Activated CD4-positive, alpha-beta T cell treated with anti-CD3 and anti-CD28 coated beads, Interleukin-2, amount 50 U/mL, for 24 hours (primary cell): ENCODE data around the gene STK25.
"Not testable (repeated sequence)": the region's sequence is repeated elsewhere in the genome, so short reads cannot be mapped to it uniquely, and the experiment has no call there.

Source experiments
- DNase-seq, 2 donors: peaks; one replicate each; pipeline ENCODE4 v3.0.0-alpha.2; 2020; ENCODE audit warnings: low read depth in 1 of 2, low spot score in 1 of 2

STK25 gene

DNA sequence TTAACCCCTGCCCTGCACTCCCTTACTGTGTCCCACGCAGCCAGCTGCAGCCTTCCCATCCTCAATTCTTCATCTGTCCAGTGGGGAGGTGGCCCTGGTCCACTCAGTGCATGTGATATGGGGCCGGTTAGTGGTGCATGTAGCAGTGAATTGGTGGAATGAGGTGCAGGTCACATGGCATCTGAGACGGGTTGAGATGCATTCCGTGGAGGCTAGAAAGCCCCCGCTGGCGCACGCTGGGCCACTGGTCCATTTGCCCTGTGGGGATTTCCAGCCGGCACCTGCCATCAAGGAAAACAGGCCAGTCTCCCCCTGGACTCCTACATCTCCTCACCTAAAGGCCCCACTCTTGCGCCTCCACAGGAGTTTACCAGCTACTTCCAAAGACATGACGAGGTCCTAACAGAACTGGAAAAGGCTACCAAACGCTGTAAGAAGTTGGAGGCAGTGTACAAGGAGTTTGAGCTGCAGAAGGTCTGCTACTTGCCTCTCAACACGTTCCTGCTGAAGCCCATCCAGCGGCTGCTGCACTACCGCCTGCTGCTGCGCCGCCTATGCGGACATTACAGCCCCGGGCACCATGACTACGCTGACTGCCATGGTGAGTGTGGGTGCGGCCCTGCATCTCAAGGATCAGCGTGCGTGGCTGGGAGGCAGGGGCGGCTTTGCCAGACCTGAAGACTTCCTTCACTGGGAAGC lies 40.5 kb downstream of the STK25 start:
- no peak for DNase-seq

DNA sequence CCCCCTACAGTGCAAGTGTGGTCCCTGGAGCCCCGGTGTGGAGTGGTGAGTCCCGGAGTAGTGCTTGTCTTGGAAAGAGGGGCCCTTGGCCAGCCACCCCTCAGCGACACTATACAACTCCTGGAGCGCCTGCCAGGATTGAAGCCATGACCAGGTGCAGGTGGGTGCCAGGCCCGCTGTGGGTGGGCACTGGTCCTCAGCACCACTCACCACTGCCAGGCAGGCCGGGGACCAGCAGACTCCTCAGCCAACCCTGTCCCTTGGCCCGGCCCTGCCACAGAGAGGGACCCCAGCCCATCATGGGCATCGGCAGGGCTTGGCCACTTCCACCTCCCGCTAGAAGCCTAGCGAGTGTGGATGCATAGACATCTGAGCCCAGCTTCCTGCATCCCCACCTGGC lies 42.2 kb downstream of the STK25 start:
- no peak for DNase-seq

DNA sequence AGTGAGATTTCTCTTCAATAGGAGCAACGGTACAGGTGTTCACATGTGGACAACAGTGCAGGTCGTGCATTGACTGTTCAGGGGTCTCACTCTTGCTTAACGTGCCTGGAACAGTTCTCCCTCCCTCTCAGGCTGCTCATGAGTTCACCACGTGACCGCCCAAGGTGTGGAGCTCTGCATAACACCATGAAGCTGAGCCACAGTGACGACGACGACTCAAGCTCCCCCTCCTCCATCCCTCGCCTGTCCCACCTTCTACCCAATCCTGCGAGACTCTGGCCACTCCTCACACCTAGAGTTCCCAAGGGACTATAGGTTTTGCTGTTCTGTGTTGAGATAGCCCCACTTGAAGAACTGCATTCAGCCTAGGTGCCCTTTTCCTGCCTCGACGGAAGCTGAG lies 42.8 kb downstream of the STK25 start:
- no peak for DNase-seq

DNA sequence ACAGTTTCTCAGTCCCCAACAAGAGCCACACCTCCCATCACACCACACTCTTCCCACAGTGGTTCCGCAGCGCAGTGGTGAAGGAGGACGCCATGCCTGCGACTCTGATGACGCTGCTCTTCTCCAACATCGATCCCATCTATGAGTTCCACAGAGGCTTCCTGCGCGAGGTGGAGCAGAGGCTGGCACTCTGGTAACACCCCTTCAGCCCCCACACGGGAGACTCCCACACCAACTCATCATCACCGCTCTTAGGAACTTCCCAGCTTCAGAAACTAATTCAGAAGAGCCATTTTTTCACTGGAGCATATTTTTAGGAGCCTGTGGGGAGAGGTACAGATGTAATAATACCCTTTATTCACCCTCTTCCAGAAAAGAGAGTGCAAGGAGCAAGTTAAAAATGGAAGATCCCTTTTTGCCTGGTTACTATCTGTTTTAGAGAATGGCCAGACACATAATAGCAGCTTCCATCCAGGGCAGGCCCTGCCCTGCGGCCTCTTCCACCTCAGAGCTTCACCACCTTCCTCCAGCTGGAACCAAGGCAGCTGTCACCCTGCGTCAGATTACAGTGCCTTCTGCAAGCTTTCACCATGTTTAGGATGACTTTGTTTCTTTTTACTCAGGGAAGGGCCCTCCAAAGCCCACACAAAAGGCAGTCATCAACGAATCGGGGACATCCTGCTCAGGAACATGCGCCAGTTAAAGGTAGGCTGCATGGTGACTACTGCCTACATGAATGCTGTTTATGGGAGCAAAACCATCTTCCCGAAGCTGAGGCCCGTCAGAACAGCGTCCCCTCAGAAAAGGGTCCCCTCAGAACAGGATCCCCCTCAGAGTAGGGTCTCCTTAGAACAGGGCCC lies 44.9 kb downstream of the STK25 start:
- DNase-seq: no peak

DNA sequence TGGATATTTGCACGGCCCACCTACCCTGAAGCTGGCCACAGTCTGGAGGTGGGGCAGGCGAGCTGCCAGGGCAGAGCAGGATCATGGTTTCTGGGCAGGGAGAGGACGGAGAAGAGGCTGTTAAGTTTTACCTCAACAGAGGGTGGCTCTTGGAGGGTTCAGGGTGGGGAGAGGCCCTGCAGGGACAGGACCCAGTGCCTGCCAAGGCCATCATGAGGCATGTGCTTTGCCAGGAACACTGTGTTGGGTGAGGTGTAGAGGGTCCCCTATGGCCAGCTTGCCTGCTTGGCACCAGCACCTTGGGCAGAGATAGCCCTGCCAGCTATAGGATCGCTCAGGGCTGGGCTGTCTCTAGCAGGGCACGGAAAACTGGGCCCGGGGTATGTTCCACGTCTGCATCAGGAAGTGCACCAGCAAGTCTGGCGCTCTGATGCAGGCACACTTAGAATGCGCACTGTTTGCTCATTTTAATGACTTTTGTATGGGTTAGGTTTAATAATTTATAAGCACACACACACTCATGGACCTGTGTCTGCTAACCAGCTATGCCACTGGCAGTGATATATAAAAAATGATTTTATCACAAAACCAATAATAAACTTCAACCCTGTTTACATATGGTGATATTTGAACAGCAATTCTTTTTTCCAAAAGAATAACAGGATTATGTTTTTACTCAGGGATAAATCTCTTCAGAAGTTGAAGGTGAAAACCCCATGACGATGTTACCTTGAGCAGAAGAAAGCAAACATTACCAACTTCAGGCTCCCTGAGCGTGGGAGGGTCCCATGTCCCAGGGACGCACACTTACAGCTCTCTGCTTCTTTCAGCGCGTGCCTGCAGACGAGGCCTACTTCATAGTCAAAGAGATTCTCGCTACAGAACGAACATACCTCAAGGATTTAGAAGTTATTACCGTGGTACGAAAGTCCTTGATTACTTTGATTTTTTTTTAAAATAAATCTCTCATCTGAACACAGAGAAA lies 46.4 kb downstream of the STK25 start:
- no peak for DNase-seq

DNA sequence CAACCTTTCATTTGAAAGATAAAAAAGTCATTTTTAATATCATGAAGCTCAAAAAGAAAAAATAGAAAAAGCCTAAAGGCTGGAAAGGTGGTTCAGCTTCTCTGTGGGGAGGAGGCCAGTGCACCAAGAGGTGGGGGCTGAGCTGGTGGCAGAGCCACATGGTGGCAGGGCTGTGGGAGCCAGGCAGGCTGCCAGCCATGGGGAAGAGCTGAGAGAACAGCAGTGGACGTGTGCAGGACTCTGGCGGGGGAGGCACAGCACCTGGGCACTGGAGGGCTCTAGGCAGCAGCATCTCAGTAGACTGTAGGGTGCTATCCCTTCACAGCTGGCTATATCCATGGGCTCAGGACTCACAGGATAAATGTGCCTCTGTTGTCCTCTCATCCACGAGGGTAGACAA lies 47.8 kb downstream of the STK25 start:
- DNase-seq: no peak

DNA sequence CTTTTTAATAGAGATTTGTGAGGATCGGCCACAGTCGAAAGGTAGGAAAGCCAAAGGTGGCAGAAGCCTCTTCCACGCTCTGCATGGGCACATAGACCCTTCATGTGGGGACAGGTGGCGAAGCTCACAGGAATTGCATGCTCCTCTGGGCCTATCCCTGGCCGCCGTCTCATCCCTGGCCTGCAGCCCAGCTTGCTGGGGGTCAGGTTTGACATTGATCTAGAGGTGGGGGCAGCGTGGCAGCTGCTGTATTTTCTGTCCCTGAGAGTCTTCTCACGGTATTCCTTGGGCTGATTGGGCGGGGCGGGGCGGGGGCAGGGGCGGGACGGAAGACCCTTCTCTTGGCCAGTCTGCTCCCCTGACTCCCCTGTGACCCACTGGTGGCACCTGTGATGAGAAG lies 48.9 kb downstream of the STK25 start:
- no peak for DNase-seq

DNA sequence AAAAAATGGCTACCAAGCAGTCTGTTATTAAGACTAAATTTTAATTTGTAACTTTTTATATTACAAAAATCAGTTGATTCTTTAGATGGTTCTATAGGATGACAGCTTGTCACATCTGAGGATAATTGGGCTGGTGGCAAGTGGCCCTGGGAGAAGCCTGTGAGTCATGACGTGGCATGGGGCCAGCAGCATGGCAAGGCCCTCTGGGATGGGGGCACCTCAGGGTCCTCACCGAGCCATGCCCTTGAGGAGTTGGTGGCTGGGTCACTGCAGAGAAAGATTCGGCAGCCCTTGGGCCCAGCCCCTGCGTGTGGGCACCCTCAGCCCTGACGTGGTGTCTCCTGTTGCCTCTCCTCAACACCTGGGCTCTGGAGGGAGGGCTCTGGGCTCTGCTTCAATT lies 49.7 kb downstream of the STK25 start:
- no peak for DNase-seq

DNA sequence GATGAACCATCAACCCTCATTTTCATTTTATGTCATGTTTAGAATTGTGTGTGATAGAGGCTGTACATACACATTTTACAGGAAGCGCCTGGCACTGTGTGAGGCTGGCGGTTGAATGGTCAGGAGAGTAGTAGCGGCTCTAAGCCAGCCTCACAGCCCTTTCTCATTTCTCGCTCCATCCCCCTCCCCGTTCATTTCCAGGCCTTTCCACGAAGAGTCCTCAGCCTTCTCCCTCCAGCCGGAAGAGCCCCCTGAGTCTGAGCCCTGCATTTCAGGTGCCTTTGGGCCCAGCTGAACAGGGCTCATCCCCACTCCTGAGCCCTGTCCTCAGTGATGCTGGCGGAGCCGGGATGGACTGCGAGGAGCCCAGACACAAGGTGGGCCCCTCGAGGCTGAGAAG lies 51.8 kb downstream of the STK25 start:
- no peak for DNase-seq

DNA sequence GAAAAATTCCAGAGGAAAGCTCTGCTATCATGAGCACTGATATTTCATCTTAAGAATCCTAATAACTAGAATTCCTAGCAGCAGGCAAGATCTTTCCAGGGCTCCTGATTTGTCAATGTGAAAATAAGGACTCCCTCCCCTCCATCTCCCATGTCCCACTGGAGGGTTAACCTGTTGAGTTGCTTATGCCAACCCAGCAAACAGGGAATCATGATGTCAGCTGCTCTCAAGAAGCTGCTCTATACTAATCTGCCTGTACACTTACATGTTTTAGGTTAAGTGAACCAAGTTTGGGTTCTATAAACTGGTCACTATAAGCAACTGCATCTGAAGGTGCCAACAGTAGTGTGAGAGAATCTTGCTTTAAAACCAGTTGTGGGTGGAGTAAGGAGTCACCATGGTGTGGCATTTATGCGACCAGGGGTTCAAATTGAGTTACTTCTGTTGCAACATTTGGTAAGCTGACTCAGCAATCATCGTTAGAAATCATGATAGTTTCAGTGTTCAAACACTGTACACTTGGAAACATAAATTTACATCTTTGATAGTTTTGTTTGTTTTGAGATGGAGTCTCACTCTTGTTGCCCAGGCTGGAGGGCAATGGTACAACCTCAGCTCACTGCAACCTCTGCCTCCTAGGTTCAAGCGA lies 53.4 kb downstream of the STK25 start:
- DNase-seq: no peak

DNA sequence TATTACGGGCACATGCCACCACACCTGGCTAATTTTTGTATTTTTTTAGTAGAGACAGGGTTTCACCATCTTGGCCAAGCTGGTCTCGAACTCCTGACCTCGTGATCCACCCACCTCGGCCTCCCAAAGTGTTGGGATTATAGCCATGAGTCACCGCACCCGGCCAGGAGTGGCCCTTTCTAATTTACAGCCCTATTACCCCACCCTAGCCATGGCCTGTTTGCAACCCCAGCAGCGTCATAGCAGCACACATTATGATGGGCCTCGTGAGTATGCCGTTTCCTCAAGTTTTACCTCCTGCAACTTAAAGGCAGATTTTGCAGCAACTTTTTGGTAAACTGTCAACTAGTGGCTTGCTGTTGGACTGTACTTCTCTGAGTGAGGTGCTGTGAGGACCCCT lies 54.5 kb downstream of the STK25 start:
- not testable (repeated sequence) for DNase-seq

DNA sequence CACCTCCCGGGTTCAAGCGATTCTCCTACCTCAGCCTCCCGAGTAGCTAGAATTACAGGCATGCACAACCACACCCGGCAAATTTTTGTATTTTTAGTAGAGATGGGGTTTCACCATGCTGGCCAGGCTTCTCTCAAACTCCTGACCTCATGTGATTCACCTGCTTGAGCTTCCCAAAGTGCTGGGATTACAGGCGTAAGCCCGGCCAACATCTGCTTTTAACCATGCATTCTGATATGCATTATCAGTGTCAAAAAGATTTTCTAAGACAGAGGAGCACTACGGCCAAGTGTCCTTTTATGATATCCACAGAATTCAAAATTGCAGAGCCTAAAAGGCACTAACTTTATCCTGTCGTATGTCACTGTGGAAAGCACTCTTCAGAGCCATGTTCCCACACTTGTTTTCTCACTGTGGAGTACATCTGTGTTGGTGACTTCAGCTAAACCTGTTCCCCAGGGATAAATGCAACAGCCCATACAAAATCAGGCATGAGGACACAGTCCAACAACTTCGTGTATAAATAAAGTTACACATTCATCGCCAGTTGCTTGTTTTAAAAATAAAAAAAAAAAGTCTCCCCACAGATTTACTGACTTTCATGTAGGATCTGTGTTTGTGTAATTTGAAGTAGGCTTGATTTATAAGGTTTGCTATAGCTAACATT lies 56.4 kb downstream of the STK25 start:
- no peak for DNase-seq

DNA sequence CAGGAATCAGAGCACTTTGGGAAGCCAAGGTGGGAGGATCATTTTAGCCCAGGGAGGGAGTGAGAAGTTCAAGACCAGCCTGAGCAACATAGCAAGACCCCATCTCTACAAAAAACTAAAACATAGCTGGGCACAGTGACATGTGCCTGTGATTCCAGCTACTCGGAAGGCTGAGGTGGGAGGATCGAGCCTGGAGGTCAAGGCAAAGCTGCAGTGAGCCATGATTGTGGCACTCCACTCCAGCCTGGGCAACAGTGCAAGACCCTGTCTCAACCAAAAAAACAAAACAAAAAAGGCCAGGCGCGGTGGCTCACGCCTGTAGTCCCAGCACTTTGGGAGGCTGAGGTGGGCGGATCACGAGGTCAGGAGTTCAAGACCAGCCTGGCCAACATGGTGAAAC lies 58.3 kb downstream of the STK25 start:
- not testable (repeated sequence) for DNase-seq

DNA sequence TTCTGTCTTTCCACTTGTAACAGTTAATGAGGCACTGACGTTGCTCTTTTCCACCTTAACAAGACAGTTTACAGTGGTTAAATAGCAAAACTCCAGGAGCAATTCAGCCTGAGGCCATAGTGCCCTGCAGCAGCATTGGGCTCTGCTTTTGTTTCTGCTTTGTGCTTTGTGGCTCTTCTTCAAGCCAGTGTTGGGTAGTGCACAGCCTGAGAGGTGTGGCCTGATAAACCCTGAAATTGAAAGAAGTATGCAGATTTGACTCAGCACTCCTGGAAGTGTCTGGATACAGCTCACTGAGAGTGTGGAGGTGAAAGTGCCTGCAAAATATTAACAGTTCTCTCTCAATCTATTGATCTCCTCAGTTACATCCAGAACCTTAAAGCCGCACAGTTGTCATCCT lies 63.0 kb downstream of the STK25 start:
- no peak for DNase-seq

DNA sequence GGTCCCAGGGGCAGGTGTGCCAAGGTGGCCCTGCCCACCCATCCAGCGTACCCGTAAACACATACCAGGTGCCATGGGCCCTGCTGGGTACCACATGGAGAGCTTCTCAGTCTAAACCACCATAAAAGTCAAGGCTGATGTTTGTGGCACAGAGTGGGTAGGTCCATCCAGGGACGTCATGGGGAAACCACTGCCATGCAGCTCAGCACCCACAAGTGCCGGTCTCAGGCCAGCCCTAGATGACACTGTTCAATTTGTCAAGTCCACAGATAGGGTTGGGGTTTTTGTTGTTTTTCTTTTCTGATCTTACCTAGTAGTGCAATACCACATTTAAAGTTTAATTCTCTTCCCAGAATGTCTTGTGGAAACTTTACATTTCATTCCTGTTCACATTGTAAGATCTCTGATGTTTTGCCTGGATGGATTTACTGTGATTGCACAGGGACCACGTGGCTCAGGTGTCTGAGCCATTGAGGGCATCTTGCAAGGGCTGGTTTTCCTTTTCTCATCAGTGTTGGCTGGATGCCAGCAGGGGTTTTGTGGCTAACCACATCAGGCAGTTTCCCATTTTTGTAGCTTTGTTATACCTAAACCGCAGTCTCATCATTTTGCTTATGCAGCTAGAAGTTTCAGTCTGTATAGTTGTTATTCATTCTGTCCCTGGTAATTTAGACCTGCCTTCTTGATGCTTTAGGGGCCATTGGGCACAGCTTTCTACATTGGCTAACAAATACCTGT lies 64.7 kb downstream of the STK25 start:
- DNase-seq: peak; percentile 82 to 94
